GM12878 (cell line): Measurements from ENCODE around the gene ATOSA. TPM values are rescaled to one million over a fixed set of nuclear protein-coding genes. Genes with fewer than 3 reads are reported as not detected.

Source experiments
- CHD2 ChIP-seq: IDR thresholded peaks from 2 replicates; pipeline ENCODE4 v1.6.1; 2011; ENCODE audit warnings: low read depth, low read length, improper control_type of control experiment, borderline replicate concordance
- JUND ChIP-seq: IDR thresholded peaks from 2 replicates; pipeline ENCODE4 v1.6.1; 2012; ENCODE audit warnings: low read depth, mild to moderate bottlenecking, low read length, improper control_type of control experiment, moderate library complexity
- RAD21 ChIP-seq: IDR thresholded peaks from 2 replicates; pipeline ENCODE4 v1.6.1; 2011; ENCODE audit warnings: mild to moderate bottlenecking, low read depth, low read length, moderate library complexity; ENCODE audit not compliant: insufficient read depth
- SIN3A ChIP-seq: IDR thresholded peaks from 2 replicates; pipeline ENCODE4 v1.6.1; 2012; ENCODE audit warnings: low read depth, low read length, improper control_type of control experiment
- ZNF592 ChIP-seq: fragments of 450-650 bp; IDR thresholded peaks from 2 replicates; pipeline ENCODE4 v1.6.1; 2017; ENCODE audit warnings: mild to moderate bottlenecking, moderate library complexity
- polyA plus RNA-seq, 11 experiments: library from polyadenylated mRNA; depleted of rRNA in 4 of 11; unstranded in 6 of 11; stranded (reverse) in 5 of 11; fragments of >200 nt; fragmentation: Nextera tagmentation in 4 of 11; fragmentation: Illumina TruSeq in 1 of 11; extraction: Ambion mirVana in 4 of 11; extraction: Trizol in 1 of 11; gene quantifications; 1 replicate in 1 of 11; 2 replicates in 10 of 11; pipeline versions ENCODE4 v1.2.1 to v1.2.3, GENCODE V29; 2011 to 2016; ENCODE audit warnings: inconsistent platforms in 2 of 11, missing spikeins in 2 of 11, low read depth in 1 of 11
- total RNA-seq, 4 experiments: library from RNA; depleted of rRNA in 3 of 4; stranded (reverse); fragments of >200 nt in 3 of 4; fragmentation: Illumina TruSeq in 1 of 4; extraction: Trizol in 1 of 4; gene quantifications; 2 replicates each; pipeline versions ENCODE4 v1.2.1 to v1.2.3, GENCODE V29; 2013 to 2021
- TF ChIP-seq, protein P1 (sequence below): fragments of 450-650 bp; IDR thresholded peaks from 2 replicates; pipeline ENCODE4 v1.6.1; 2017; ENCODE audit warnings: mild to moderate bottlenecking, moderate library complexity
- TF ChIP-seq, protein P2 (sequence below): fragments of 450-650 bp; IDR thresholded peaks from 2 replicates; pipeline ENCODE4 v1.6.1; 2017; ENCODE audit warnings: mild to moderate bottlenecking, low read depth, inconsistent platforms; ENCODE audit not compliant: poor library complexity, severe bottlenecking
- TF ChIP-seq, protein P3 (sequence below), 3 experiments: IDR thresholded peaks in 2 of 3; conservative IDR thresholded peaks in 1 of 3; 2 replicates each; pipeline ENCODE4 v1.5.1; 2011; ENCODE audit warnings: low read depth in 3 of 3, low read length in 3 of 3, mild to moderate bottlenecking in 3 of 3, control low read depth in 2 of 3, moderate library complexity in 2 of 3, inconsistent platforms in 1 of 3, mixed read lengths in 1 of 3; ENCODE audit not compliant: control insufficient read depth in 2 of 3, insufficient read depth in 1 of 3; ENCODE audit errors: extremely low read depth in 1 of 3

Gene ATOSA
- total and polyA plus RNA-seq, 10 of the 15 experiments (the other 5 are each of a cell fraction or from before 2014, with no cell fraction given) = 6.8 to 24.3 (median 14.6) TPM

DNA sequence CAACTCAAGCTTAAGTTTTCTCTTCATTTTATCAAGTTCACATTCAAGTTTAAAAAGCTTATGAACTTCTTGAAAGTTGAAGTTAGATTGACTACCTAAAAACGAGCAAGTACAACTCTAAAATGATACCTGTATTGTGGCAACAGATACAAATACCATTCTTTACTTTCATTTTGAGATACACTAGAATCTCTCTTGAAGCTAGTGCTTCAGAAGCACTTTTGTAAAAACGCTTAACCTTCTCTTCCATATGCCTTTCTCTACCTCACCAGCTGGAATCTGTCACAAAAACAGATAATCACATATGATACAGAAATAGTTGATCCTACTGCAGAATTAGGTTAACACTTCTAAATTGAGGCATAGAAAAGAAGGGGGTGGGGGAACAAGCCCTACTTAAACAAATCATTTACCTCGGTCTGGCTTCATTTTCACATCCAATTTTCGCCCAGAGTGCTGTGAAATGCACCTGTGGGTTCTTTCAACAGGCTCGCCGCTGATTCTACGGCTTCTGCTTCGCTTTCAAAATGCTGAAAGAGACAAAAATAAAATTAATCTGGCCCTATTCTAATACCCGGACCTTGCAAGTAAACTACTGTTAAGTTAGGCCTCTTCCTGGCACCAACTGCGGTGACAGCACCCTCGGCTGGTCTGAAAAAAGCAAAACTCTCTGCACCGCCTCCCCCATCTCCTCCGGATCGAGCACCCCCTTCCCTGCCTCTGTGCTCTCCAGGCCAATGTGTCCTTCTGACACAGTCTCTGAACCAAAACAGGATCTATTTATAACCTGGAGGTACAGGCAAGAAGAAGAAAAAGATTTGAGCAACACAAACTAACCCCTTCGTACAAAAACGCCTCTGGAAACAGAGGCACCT lies 1.4 kb downstream of the ATOSA start (continued):
- TF ChIP-seq RAD21 (peak; percentile 43; the same call in 1 of the 2 replicates), SIN3A (0 out of 2 replicates have a peak, but pooled peaks have one; percentile 39), JUND (no peak), ZNF592 (no peak), CHD2 (0 out of 2 replicates have a peak, but pooled peaks have one; percentile 55)
- TF ChIP-seq, protein P1, sequence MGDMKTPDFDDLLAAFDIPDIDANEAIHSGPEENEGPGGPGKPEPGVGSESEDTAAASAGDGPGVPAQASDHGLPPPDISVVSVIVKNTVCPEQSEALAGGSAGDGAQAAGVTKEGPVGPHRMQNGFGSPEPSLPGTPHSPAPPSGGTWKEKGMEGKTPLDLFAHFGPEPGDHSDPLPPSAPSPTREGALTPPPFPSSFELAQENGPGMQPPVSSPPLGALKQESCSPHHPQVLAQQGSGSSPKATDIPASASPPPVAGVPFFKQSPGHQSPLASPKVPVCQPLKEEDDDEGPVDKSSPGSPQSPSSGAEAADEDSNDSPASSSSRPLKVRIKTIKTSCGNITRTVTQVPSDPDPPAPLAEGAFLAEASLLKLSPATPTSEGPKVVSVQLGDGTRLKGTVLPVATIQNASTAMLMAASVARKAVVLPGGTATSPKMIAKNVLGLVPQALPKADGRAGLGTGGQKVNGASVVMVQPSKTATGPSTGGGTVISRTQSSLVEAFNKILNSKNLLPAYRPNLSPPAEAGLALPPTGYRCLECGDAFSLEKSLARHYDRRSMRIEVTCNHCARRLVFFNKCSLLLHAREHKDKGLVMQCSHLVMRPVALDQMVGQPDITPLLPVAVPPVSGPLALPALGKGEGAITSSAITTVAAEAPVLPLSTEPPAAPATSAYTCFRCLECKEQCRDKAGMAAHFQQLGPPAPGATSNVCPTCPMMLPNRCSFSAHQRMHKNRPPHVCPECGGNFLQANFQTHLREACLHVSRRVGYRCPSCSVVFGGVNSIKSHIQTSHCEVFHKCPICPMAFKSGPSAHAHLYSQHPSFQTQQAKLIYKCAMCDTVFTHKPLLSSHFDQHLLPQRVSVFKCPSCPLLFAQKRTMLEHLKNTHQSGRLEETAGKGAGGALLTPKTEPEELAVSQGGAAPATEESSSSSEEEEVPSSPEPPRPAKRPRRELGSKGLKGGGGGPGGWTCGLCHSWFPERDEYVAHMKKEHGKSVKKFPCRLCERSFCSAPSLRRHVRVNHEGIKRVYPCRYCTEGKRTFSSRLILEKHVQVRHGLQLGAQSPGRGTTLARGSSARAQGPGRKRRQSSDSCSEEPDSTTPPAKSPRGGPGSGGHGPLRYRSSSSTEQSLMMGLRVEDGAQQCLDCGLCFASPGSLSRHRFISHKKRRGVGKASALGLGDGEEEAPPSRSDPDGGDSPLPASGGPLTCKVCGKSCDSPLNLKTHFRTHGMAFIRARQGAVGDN = peak; percentile 16; the same call in 1 of the 2 replicates
- TF ChIP-seq, protein P2, sequence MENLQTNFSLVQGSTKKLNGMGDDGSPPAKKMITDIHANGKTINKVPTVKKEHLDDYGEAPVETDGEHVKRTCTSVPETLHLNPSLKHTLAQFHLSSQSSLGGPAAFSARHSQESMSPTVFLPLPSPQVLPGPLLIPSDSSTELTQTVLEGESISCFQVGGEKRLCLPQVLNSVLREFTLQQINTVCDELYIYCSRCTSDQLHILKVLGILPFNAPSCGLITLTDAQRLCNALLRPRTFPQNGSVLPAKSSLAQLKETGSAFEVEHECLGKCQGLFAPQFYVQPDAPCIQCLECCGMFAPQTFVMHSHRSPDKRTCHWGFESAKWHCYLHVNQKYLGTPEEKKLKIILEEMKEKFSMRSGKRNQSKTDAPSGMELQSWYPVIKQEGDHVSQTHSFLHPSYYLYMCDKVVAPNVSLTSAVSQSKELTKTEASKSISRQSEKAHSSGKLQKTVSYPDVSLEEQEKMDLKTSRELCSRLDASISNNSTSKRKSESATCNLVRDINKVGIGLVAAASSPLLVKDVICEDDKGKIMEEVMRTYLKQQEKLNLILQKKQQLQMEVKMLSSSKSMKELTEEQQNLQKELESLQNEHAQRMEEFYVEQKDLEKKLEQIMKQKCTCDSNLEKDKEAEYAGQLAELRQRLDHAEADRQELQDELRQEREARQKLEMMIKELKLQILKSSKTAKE = peak; percentile 48
- TF ChIP-seq, protein P3, sequence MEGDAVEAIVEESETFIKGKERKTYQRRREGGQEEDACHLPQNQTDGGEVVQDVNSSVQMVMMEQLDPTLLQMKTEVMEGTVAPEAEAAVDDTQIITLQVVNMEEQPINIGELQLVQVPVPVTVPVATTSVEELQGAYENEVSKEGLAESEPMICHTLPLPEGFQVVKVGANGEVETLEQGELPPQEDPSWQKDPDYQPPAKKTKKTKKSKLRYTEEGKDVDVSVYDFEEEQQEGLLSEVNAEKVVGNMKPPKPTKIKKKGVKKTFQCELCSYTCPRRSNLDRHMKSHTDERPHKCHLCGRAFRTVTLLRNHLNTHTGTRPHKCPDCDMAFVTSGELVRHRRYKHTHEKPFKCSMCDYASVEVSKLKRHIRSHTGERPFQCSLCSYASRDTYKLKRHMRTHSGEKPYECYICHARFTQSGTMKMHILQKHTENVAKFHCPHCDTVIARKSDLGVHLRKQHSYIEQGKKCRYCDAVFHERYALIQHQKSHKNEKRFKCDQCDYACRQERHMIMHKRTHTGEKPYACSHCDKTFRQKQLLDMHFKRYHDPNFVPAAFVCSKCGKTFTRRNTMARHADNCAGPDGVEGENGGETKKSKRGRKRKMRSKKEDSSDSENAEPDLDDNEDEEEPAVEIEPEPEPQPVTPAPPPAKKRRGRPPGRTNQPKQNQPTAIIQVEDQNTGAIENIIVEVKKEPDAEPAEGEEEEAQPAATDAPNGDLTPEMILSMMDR (IDR thresholded peaks at IDR 0.05 in 2 of 3, conservative IDR thresholded peaks at IDR 0.05 in 1 of 3; ENCODE audit: control insufficient read depth in 2 of 3, extremely low read depth in 1 of 3, insufficient read depth in 1 of 3, low read depth in 3 of 3, low read length in 3 of 3) = peak in 2 of 3 experiments; percentile 17 to 34; a peak in 3 of 6 replicates
- TF ChIP-seq, all 136 proteins: peak for 12
